COR-L47 (cell line): ENCODE measurements around the gene ENTPD5.
A peak's percentile ranks its signal among the peaks of the same experiment; 100 is the strongest.
"Not testable (repeated sequence)": the region's sequence is repeated elsewhere in the genome, so short reads cannot be mapped to it uniquely, and the experiment has no call there.

Experiments
- DNase-seq: peaks from one replicate; lab custom pipeline; 2025; lab: John Stamatoyannopoulos, UW

ENTPD5 gene

GRCh38 chr14:74005664-74006063, 13.4 kb downstream of the ENTPD5 start:
- not testable (repeated sequence) for DNase-seq

- DNase-seq: no peak
Observed at GRCh38 chr14:73998726-73999125, 20.4 kb downstream of the ENTPD5 start.

GRCh38 chr14:73997944-73998447, 21.1 kb downstream of the ENTPD5 start:
- peak; percentile 18 for DNase-seq

- DNase-seq: no peak
Observed at GRCh38 chr14:73997108-73997943, 21.8 kb downstream of the ENTPD5 start.

GRCh38 chr14:73996731-73997107, 22.4 kb downstream of the ENTPD5 start:
- no peak for DNase-seq

GRCh38 chr14:73995977-73996378, 23.1 kb downstream of the ENTPD5 start:
- no peak for DNase-seq

- DNase-seq: not testable (repeated sequence)
Observed at GRCh38 chr14:73994926-73995325, 24.2 kb downstream of the ENTPD5 start.

GRCh38 chr14:73991092-73991491, 28.0 kb downstream of the ENTPD5 start:
- DNase-seq: no peak

- DNase-seq: not testable (repeated sequence)
Observed at GRCh38 chr14:73988656-73989055, 30.4 kb downstream of the ENTPD5 start.

- no peak for DNase-seq
Observed at GRCh38 chr14:73988065-73988464, 31.0 kb downstream of the ENTPD5 start.

- no peak for DNase-seq
Observed at GRCh38 chr14:73977896-73978295, 41.2 kb downstream of the ENTPD5 start.

GRCh38 chr14:73976125-73976524, 43.0 kb downstream of the ENTPD5 start:
- DNase-seq: no peak

GRCh38 chr14:73973497-73973896, 45.6 kb downstream of the ENTPD5 start:
- no peak for DNase-seq

GRCh38 chr14:73968885-73969284, 50.2 kb downstream of the ENTPD5 start:
- DNase-seq: no peak

GRCh38 chr14:73965216-73965615, 53.9 kb downstream of the ENTPD5 start:
- no peak for DNase-seq

- no peak for DNase-seq
Observed at GRCh38 chr14:73961192-73961591, 57.9 kb downstream of the ENTPD5 start.

GRCh38 chr14:73958591-73958990, 60.5 kb downstream of the ENTPD5 start:
- no peak for DNase-seq

GRCh38 chr14:73955674-73956073, 63.4 kb downstream of the ENTPD5 start:
- no peak for DNase-seq

GRCh38 chr14:73953731-73954130, 65.4 kb downstream of the ENTPD5 start:
- DNase-seq: no peak

GRCh38 chr14:73949752-73950734, 69.0 kb downstream of the ENTPD5 start, which contains the start of the genes COQ6 and FAM161B:
COQ6 (plus strand) TSS chr14:73950302; CDS start chr14:73950333, 31 bp downstream.
FAM161B (minus strand) TSS chr14:73950094; CDS start chr14:73950026, 68 bp downstream.
- DNase-seq: peak; percentile 98

- DNase-seq: no peak
Observed at GRCh38 chr14:73945159-73945670, 73.9 kb downstream of the ENTPD5 start.
